ENCODE measurements around the gene WNT8A. TPM values are rescaled to one million over a fixed set of nuclear protein-coding genes. Genes with fewer than 3 reads are reported as not detected.

WNT8A gene
- total RNA-seq, 2 donors from 2014 or later: not detected

DNA sequence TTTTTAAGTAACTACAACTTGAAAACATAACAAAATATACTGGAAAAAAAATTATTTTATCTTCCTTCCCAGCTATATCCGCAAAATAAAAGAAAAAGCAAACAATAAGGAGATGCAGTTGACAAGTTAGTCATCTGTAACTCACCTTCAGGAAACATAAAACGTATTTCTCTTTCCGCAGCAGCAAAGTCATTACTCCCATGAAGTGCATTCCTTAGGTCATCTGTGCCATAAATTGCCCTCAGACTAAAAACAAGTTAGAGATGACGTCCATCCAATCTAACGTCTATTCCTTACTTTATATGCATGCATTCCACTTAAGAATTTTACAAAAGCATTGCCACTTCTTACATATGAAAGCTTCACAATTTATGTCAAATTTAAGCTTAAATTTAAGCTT, 44.5 kb downstream of the WNT8A start:
- no peak for ATAC-seq
- intact Hi-C loops (cut with DNase I): no loop called here
- DNase-seq: no peak

DNA sequence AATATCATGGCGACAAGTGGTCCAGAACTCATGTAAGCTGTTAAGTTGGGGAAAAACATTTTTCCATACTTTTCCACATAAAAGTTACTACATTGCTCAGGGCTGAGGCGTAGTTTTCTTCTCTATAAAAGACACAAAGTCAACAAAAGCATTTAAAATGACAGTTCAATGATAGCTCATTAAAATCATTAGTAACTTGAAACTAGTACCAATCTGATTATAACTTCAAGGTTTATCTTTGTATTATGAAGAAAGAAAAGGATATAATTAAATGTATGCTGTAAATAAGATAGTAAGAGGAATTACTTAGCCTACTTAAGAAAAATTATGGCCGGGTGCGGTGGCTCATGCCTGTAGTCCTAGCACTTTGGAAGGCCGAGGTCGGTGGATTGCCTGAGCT, 45.5 kb downstream of the WNT8A start:
- intact Hi-C loops (cut with DNase I): no loop called here
- ATAC-seq (no peak), DNase-seq (no peak)

DNA sequence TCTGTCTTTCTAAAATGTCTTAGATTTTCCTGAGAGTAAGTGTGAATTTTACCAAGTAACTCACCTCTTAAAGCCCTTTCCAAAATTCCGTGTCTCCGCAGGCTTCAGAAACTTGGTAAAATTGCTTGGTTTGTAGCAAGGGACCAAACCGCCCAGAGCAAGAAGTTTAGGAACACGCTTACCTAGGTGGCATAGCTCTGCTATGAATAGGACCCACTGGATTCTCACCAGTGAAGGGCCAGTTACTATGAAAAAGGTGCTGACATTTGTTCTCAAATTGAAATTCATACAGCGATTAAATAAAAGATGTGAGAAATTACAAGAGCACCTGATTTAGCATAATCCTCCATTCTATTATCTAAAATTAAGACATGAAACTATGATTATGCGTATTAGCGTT, 48.7 kb downstream of the WNT8A start:
- intact Hi-C loops (cut with DNase I): loop anchor here (2.0 to 10.0 kb wide), 4 partner anchors 50 to 358 kb away; partner anchors contain the start of genes FAM13B (in 1 of the 2) and WNT8A (in 1 of the 2)
- no peak for ATAC-seq

DNA sequence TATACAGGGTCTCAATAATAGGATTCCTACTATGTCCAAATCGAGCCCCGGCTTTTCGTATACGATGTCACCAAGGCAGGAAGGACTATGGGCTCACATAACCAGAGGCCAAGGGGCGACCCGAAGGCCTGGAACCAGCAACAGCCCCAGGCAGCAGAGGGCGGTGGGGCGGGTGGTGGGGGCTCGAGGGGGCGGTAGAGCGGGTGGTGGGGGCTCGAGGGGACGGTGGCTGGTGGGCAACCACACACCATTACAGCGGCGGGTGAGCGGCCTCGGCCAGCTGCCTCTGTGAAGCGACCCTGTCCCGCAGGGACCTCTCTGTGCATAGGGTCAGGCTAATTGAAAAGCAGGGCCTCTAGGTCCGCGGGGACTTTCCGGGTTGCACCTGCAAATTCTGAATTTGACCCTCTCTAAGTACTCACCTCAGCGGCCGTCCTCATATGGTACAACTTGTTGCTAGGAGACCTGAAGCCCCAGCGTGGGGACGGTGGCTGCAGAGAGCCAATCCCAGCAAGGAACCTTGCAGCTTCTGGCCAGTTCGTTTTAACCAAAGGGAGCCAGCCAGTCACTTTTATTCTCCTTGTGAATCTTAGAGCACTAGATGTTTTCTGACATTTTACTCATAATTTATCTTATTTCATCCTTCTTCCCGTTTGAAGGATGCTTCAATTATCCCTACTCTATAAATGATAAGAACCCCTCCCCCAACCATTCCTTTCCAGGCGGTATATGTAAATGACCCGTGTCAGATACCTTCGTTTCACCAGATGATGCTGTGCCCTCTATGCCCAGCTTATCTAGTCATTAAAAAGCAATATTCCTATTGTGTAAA, 55.3 kb downstream of the WNT8A start, which contains the start of gene NME5:
Gene NME5 (minus strand): TSS at position 480 of the 832 bp plus-strand sequence. CDS start 648 bp downstream, outside the sequence.
- intact Hi-C loops (cut with DNase I): loop anchor here (10.0 kb wide), 2 partner anchors 104 to 364 kb away; partner anchors contain the start of gene FAM13B (in 1 of the 2)
- DNase-seq: peak; percentile 77
- peak; percentile 89 to 93 for ATAC-seq

More for the DNA sequence above, 48.7 kb downstream of the WNT8A start:
- no peak for DNase-seq

DNA sequence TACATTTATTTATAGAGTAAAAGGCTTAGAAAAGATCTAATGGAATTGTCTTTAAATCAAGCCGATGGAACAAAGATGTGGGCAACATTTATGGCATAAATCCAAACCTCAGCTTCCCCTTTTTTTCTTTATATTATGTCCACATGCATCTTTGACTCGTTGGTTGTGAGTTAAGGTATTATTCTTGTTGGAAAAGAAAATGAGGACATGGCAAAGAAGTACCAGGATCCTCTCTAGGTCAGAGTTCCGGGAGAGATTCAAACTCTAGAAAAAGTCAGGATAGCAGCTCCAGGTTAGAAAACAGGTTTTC, 55.9 kb downstream of the WNT8A start:
- intact Hi-C loops (cut with DNase I): loop anchor here (10.0 kb wide), 2 partner anchors 105 to 365 kb away; partner anchors contain the start of gene FAM13B (in 1 of the 2)
- no peak for DNase-seq
- ATAC-seq: no peak

DNA sequence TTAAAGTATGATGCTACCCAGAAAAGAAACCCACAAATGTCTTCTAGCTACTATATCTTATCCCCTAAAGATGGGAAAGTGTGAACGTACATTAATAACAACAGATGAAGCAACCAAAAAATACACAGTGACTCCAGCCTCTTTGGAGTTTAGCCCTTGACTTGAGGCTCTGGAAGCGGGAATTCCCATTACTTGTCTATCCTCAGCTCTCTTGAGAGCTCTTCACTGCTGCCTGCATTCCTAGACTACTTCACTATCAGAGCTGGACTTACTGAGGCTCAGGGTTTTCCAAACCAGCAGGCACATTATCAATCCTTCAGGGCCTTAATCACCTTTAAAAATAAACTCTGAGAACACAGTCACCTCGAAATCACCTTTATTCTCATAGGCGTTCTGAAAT, 56.4 kb downstream of the WNT8A start:
- ATAC-seq (no peak), DNase-seq (no peak)
- intact Hi-C loops (cut with DNase I): no loop called here

Other genes starting within 250 kb of the WNT8A start
- 100 to 1,000 TPM in 1 of 2 donors, 10 to 100 TPM in 1; 90.8 to 117 TPM for gene MYOT, start 216.2 kb upstream of the WNT8A start, total RNA-seq
- under 1 TPM; 0.24 to 0.52 TPM for gene PKD2L2, start 194.6 kb upstream of the WNT8A start, total RNA-seq
- 10 to 100 TPM; 28.1 to 34.7 TPM for gene FAM13B, start 51.0 kb upstream of the WNT8A start, total RNA-seq
- 1 to 10 TPM; 1.9 to 2.7 TPM for gene NME5, start 55.4 kb downstream of the WNT8A start, total RNA-seq
- 10 to 100 TPM; 19.8 to 34.7 TPM for gene BRD8, start 94.6 kb downstream of the WNT8A start, total RNA-seq
- 1 to 10 TPM in 1 of 2 donors, under 1 TPM in 1; 0.13 to 1.1 TPM for gene KIF20A, start 95.1 kb downstream of the WNT8A start, total RNA-seq
- gene CDC23, start 129.3 kb downstream of the WNT8A start, total RNA-seq: 10 to 100 TPM; 15.3 to 18.0 TPM
- gene GFRA3, start 190.6 kb downstream of the WNT8A start, total RNA-seq: 1 to 10 TPM in 1 of 2 donors, under 1 TPM in 1; 0.92 to 1.7 TPM
- gene CDC25C, start 247.8 kb downstream of the WNT8A start, total RNA-seq: under 1 TPM in 1 of 2 donors, not detected in 1; 0.21 TPM